Measurements from ENCODE around the gene SHE. TPM values are rescaled to one million over a fixed set of nuclear protein-coding genes. Genes with fewer than 3 reads are reported as not detected.

Gene SHE
- total RNA-seq, 4 donors from 2014 or later: 5.0 to 6.9 (median 6.2) TPM

- TF ChIP-seq CTCF (IDR thresholded peaks at IDR 0.05 in 4 of 5, conservative IDR thresholded peaks at IDR 0.05 in 1 of 5): no peak
- TF ChIP-seq POLR2A (IDR thresholded peaks at IDR 0.05): no peak
- no peak overlapping the region for H3K4me3 ChIP-seq
- no peaks in the 10 kb centered on the region for H3K27me3 ChIP-seq
- ATAC-seq: no peak
- no peak for DNase-seq
- no peaks in the 10 kb centered on the region for H3K9me3 ChIP-seq
- no peak overlapping the region for H3K27ac ChIP-seq
- in situ Hi-C loops (cut with MboI; ENCODE audit: low sequenced_read_pairs in 4 of 4) (no loop called here), intact Hi-C loops (cut with DNase I; ENCODE audit: low total_unique reads) (no loop called here)
- peaks cover 0 to 42% of the 10 kb centered on the region in 2 donors for H3K36me3 ChIP-seq
- peaks cover 0 to 4% of the 10 kb centered on the region in 2 donors for H3K4me1 ChIP-seq
Observed at GRCh38 chr1:154467434-154468102, 34.6 kb downstream of the SHE start.

DNA sequence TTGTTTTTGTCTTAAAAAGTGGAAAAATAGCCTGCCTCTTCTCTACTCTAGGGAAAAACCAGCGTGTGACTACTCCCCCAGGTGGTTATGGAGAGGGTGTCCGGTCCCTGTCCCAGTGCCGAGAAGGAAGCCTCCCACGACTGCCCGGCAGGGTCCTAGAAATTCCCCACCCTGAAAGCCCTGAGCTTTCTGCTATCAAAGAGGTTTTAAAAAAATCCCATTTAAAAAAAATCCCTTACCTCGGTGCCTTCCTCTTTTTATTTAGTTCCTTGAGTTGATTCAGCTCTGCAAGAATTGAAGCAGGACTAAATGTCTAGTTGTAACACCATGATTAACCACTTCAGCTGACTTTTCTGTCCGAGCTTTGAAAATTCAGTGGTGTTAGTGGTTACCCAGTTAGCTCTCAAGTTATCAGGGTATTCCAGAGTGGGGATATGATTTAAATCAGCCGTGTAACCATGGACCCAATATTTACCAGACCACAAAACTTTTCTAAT lies 35.2 kb downstream of the SHE start:
- ATAC-seq: no peak
- intact Hi-C loops (cut with DNase I; ENCODE audit: low total_unique reads) (no loop called here), in situ Hi-C loops (cut with MboI; ENCODE audit: low sequenced_read_pairs in 4 of 4) (no loop called here)
- DNase-seq: no peak
- Histone ChIP-seq H3K27me3 (no peaks in the 10 kb centered on the region), H3K9me3 (no peaks in the 10 kb centered on the region), H3K36me3 (peaks cover 0 to 42% of the 10 kb centered on the region in 2 donors), H3K4me1 (peaks cover 0 to 4% of the 10 kb centered on the region in 2 donors), H3K4me3 (no peak overlapping the region), H3K27ac (no peak overlapping the region)
- TF ChIP-seq POLR2A (IDR thresholded peaks at IDR 0.05) (no peak), CTCF (IDR thresholded peaks at IDR 0.05 in 4 of 5, conservative IDR thresholded peaks at IDR 0.05 in 1 of 5) (no peak)

DNA sequence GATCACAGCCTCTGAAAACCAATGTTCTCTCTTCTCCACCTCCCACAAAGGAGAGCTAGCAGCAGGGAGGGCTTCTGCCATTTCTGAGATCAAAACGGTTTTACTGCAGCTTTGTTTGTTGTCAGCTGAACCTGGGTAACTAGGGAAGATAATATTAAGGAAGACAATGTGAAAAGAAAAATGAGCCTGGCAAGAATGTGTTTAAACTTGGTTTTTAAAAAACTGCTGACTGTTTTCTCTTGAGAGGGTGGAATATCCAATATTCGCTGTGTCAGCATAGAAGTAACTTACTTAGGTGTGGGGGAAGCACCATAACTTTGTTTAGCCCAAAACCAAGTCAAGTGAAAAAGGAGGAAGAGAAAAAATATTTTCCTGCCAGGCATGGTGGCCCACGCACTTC lies 36.0 kb downstream of the SHE start:
- ATAC-seq (no peak), DNase-seq (no peak)
- H3K9me3 ChIP-seq: no peaks in the 10 kb centered on the region
- H3K27me3 ChIP-seq: no peaks in the 10 kb centered on the region
- H3K36me3 ChIP-seq: peaks cover 0 to 49% of the 10 kb centered on the region in 2 donors
- H3K4me3 ChIP-seq: no peak overlapping the region
- intact Hi-C loops (cut with DNase I; ENCODE audit: low total_unique reads) (no loop called here), in situ Hi-C loops (cut with MboI; ENCODE audit: low sequenced_read_pairs in 4 of 4) (no loop called here)
- H3K27ac ChIP-seq: no peak overlapping the region
- H3K4me1 ChIP-seq: peaks cover 0 to 4% of the 10 kb centered on the region in 2 donors
- TF ChIP-seq POLR2A (IDR thresholded peaks at IDR 0.05) (no peak), CTCF (IDR thresholded peaks at IDR 0.05 in 4 of 5, conservative IDR thresholded peaks at IDR 0.05 in 1 of 5) (no peak)

- peaks cover 0 to 4% of the 10 kb centered on the region in 2 donors for H3K4me1 ChIP-seq
- peaks cover 0 to 54% of the 10 kb centered on the region in 2 donors for H3K36me3 ChIP-seq
- H3K9me3 ChIP-seq: no peaks in the 10 kb centered on the region
- no peak overlapping the region for H3K4me3 ChIP-seq
- no peaks in the 10 kb centered on the region for H3K27me3 ChIP-seq
- ATAC-seq: no peak
- H3K27ac ChIP-seq: no peak overlapping the region
- in situ Hi-C loops (cut with MboI; ENCODE audit: low sequenced_read_pairs in 4 of 4): no loop called here
- TF ChIP-seq POLR2A (IDR thresholded peaks at IDR 0.05) (no peak), CTCF (IDR thresholded peaks at IDR 0.05 in 4 of 5, conservative IDR thresholded peaks at IDR 0.05 in 1 of 5) (no peak)
- DNase-seq: no peak
- intact Hi-C loops (cut with DNase I; ENCODE audit: low total_unique reads): no loop called here
Observed at GRCh38 chr1:154465621-154466195, 36.5 kb downstream of the SHE start.

Measured in gastrocnemius medialis (tissue), 4 donors.